A549 (cell line): Measurements from ENCODE around the gene SUN2. TPM values are rescaled to one million over a fixed set of nuclear protein-coding genes. Genes with fewer than 3 reads are reported as not detected.

Experiments
- ATAC-seq, 2 experiments: fragments of 200-7000 bp in 1 of 2; fragments of >200 bp in 1 of 2; cut with Nextera tagmentation in 1 of 2; cut with Tn5 transposase in 1 of 2; 3 replicates each; pipeline versions ENCODE4 v1.8.0 to v1.9.1; 2018 to 2020; ENCODE audit warnings: mild to moderate bottlenecking in 1 of 2, moderate library complexity in 1 of 2
- CTCF ChIA-PET: fragments of 300-600 bp; sonication (Branson Sonifier 250); formaldehyde crosslinking; extraction: SDS; loops from one replicate; lab custom pipeline; 2021; ENCODE audit warnings: antibody characterized with exemption, inconsistent platforms; lab: Yijun Ruan, JAX
- POLR2A ChIA-PET: fragments of 350-600 bp; formaldehyde crosslinking; extraction: SDS; loops from one replicate; lab custom pipeline; 2021; ENCODE audit warnings: antibody characterized with exemption, inconsistent platforms; lab: Yijun Ruan, JAX
- DNase-seq, 2 experiments: peaks; one replicate each; pipeline versions ENCODE4 v3.0.0 to v3.0.0-alpha.2; 2011 to 2016; ENCODE audit warnings: low read depth in 1 of 2, low spot score in 1 of 2
- FAIRE-seq: peaks from 2 replicates; lab custom pipeline; 2011; peaks lifted over from hg19 to GRCh38; lab: Jason Lieb, UNC
- H3K27ac ChIP-seq, 2 experiments: fragments of >200 bp; sonication (Bioruptor Twin); formaldehyde crosslinking; 3 replicates each; pipeline ENCODE4 v1.5.1; 2016 to 2017
- H3K4me1 ChIP-seq: fragments of >200 bp; sonication (Bioruptor Twin); formaldehyde crosslinking; 3 replicates; pipeline ENCODE4 v1.6.1; 2016
- H3K4me2 ChIP-seq: fragments of >200 bp; sonication (Bioruptor Twin); formaldehyde crosslinking; 3 replicates; pipeline ENCODE4 v1.6.1; 2016
- H3K4me3 ChIP-seq: fragments of >200 bp; sonication (Bioruptor Twin); formaldehyde crosslinking; 3 replicates; pipeline ENCODE4 v1.5.1; 2016
- H3K9me3 ChIP-seq: fragments of >200 bp; sonication (Bioruptor Twin); formaldehyde crosslinking; 3 replicates; pipeline ENCODE4 v1.6.1; 2016
- BCL3 ChIP-seq: fragments of >200 bp; sonication (Bioruptor Twin); formaldehyde crosslinking; IDR thresholded peaks from 3 replicates; pipeline ENCODE4 v1.6.1; 2016
- CHD2 ChIP-seq: fragments of 150-350 bp; IDR thresholded peaks from 2 replicates; pipeline ENCODE4 v1.6.1; 2014; ENCODE audit warnings: low read length; ENCODE audit not compliant: partially characterized antibody
- ESRRA ChIP-seq: fragments of 150-350 bp; IDR thresholded peaks from 2 replicates; pipeline ENCODE4 v1.6.1; 2014; ENCODE audit warnings: mild to moderate bottlenecking, low read length, borderline replicate concordance
- FOXS1 ChIP-seq: fragments of 250-450 bp; sonication (Bioruptor Pico); IDR thresholded peaks from 2 replicates; pipeline ENCODE4 v1.5.0; 2020; ENCODE audit warnings: mild to moderate bottlenecking, moderate library complexity
- GATA3 ChIP-seq: IDR thresholded peaks from 2 replicates; pipeline ENCODE4 v1.6.1; 2012; ENCODE audit warnings: borderline replicate concordance
- MAFK ChIP-seq: fragments of 450-650 bp; IDR thresholded peaks from 2 replicates; pipeline ENCODE4 v1.6.1; 2014; ENCODE audit not compliant: partially characterized antibody
- MAZ ChIP-seq: fragments of 150-350 bp; IDR thresholded peaks from 2 replicates; pipeline ENCODE4 v1.6.1; 2014; ENCODE audit warnings: antibody characterized with exemption, low read depth, low read length, borderline replicate concordance
- NFE2L2 ChIP-seq: fragments of 150-350 bp; conservative IDR thresholded peaks from 2 replicates; pipeline ENCODE4 v1.6.1; 2014; ENCODE audit warnings: low read length
- NPAS2 ChIP-seq: fragments of 250-450 bp; sonication (Bioruptor Pico); IDR thresholded peaks from 2 replicates; pipeline ENCODE4 v1.8.0; 2022; ENCODE audit warnings: mild to moderate bottlenecking, moderate library complexity, borderline replicate concordance
- RFX5 ChIP-seq: fragments of 450-650 bp; IDR thresholded peaks from 2 replicates; pipeline ENCODE4 v1.7.1; 2014; ENCODE audit warnings: antibody characterized with exemption, mild to moderate bottlenecking, moderate library complexity
- TFCP2L1 ChIP-seq: fragments of 250-450 bp; sonication (Bioruptor Pico); IDR thresholded peaks from 2 replicates; pipeline ENCODE4 v1.5.0; 2021; ENCODE audit warnings: mild to moderate bottlenecking
- ZC3H11A ChIP-seq: fragments of 450-650 bp; IDR thresholded peaks from 2 replicates; pipeline ENCODE4 v1.6.1; 2014; ENCODE audit warnings: antibody characterized with exemption, mild to moderate bottlenecking
- ZNF302 ChIP-seq: fragments of 250-450 bp; sonication (Bioruptor Pico); IDR thresholded peaks from 2 replicates; pipeline ENCODE4 v1.9.0; 2021; ENCODE audit warnings: inconsistent platforms, mild to moderate bottlenecking, moderate library complexity
- WGBS: methylation state at CpG from one replicate; pipeline ENCODE4 v1.1.6; 2017; ENCODE audit errors: missing lambda C conversion rate; 5-methylcytosine and 5-hydroxymethylcytosine counted together
- polyA plus RNA-seq, 4 experiments: library from polyadenylated mRNA; depleted of rRNA in 3 of 4; stranded (reverse); fragments of >200 nt; fragmentation: RNase III in 1 of 4; extraction: RNeasy Plus Mini Kit Qiagen cat#74134 plus additional on column Dnase treatment in 1 of 4; gene quantifications; 2 replicates in 3 of 4; 3 replicates in 1 of 4; pipeline ENCODE4 v1.2.3, GENCODE V29; 2011 to 2017
- small RNA-seq, 6 experiments: library from RNA; depleted of rRNA; stranded (forward); fragments of <200 nt; gene quantifications; one replicate each; pipeline ENCODE3, GENCODE V24; 2012
- TF ChIP-seq, protein P1 (sequence below): fragments of 200-600 bp; sonication (generic); IDR thresholded peaks from 2 replicates; pipeline ENCODE4 v1.6.1; 2016; ENCODE audit warnings: antibody characterized with exemption, mild to moderate bottlenecking, moderate library complexity

SUN2 gene
- polyA plus RNA-seq, 2 of the 4 experiments (the other 2 are of a cell fraction), result 12.6 to 24.0 TPM

GRCh38 chr22:38685761-38686160 is 70.0 kb downstream of the SUN2 start:
- no peak for FAIRE-seq

DNA sequence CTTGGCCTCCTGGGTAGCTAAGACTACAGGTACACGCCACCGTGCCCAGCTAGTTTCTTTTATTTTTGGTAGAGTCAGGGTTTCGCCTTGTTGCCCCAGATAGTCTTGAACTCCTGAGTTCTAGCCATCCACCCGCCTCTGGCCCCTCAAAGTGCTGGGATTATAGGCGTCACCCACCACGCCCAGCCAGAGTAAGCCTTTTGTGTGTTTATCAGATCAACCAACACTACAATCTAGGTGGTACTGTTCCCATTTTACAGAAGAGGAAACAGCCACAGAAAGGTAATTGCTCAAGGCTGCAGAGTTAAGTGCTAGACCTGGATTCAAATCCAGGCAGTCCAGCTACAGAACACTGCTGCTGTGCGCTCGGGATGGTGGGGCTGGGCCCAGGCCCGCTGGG is 70.9 kb downstream of the SUN2 start:
- H3K4me3 ChIP-seq, result no peak overlapping the region
- ATAC-seq (no peak), FAIRE-seq (no peak), DNase-seq (no peak)
- H3K4me2 ChIP-seq, result no peak overlapping the region
- no peak overlapping the region for H3K27ac ChIP-seq
- no peaks in the 10 kb centered on the region for H3K4me1 ChIP-seq
- H3K9me3 ChIP-seq, result peaks cover 8% of the 10 kb centered on the region
- no peak for TF ChIP-seq GATA3
- no peak for TF ChIP-seq FOXS1 (CRISPR knock-in tag)
- TF ChIP-seq ESRRA, result no peak
- ChIA-PET POLR2A (no interaction called here), CTCF (interaction anchor here (0.7 to 1.3 kb wide), 2 partner anchors 10 to 32 kb away, joined by 3 read pairs; no protein-coding TSS in a partner anchor)
- WGBS, result 94% methylated on average over 9 of the region's 9 CpGs

More at GRCh38 chr22:38685761-38686160, 70.0 kb downstream of the SUN2 start:
- WGBS, result 100% methylated on average over 1 of the region's 1 CpG
- H3K27ac ChIP-seq, result no peak overlapping the region
- POLR2A ChIA-PET, result interaction anchor here (1.0 kb wide), 1 partner anchor 12 kb away, joined by 3 read pairs; no protein-coding TSS in a partner anchor
- H3K9me3 ChIP-seq, result peaks cover 8% of the 10 kb centered on the region
- H3K4me3 ChIP-seq, result no peak overlapping the region
- TF ChIP-seq BCL3, result no peak
- TF ChIP-seq NFE2L2, result no peak
- no peak for TF ChIP-seq ZC3H11A
- TF ChIP-seq MAFK, result no peak
- TF ChIP-seq ZNF302 (CRISPR knock-in tag), result no peak
- no peak for TF ChIP-seq TFCP2L1
- TF ChIP-seq RFX5, result no peak
- TF ChIP-seq, protein P1, sequence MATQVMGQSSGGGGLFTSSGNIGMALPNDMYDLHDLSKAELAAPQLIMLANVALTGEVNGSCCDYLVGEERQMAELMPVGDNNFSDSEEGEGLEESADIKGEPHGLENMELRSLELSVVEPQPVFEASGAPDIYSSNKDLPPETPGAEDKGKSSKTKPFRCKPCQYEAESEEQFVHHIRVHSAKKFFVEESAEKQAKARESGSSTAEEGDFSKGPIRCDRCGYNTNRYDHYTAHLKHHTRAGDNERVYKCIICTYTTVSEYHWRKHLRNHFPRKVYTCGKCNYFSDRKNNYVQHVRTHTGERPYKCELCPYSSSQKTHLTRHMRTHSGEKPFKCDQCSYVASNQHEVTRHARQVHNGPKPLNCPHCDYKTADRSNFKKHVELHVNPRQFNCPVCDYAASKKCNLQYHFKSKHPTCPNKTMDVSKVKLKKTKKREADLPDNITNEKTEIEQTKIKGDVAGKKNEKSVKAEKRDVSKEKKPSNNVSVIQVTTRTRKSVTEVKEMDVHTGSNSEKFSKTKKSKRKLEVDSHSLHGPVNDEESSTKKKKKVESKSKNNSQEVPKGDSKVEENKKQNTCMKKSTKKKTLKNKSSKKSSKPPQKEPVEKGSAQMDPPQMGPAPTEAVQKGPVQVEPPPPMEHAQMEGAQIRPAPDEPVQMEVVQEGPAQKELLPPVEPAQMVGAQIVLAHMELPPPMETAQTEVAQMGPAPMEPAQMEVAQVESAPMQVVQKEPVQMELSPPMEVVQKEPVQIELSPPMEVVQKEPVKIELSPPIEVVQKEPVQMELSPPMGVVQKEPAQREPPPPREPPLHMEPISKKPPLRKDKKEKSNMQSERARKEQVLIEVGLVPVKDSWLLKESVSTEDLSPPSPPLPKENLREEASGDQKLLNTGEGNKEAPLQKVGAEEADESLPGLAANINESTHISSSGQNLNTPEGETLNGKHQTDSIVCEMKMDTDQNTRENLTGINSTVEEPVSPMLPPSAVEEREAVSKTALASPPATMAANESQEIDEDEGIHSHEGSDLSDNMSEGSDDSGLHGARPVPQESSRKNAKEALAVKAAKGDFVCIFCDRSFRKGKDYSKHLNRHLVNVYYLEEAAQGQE, result no peak
- no peak for TF ChIP-seq NPAS2
- TF ChIP-seq MAZ, result no peak
- TF ChIP-seq CHD2, result no peak
- DNase-seq, result no peak
- no peaks in the 10 kb centered on the region for H3K4me1 ChIP-seq
- ATAC-seq, result no peak
- CTCF ChIA-PET, result interaction anchor here (1.3 kb wide), 1 partner anchor 83 kb away, joined by 4 read pairs; no protein-coding TSS in a partner anchor
- no peak overlapping the region for H3K4me2 ChIP-seq

Small RNAs within 50 kb of the gene (small RNA-seq; reads per million reads assigned to genes)
- 0 to 0.26 (median 0) reads per million in 6 experiments for gene AL021707.8

Other genes with a start within 250 kb of the SUN2 start
- 266 and 292 TPM in 2 replicates for gene DDX17, start 249.7 kb downstream of the SUN2 start, polyA plus RNA-seq (2011; rRNA removed)
- gene DDX17, start 249.7 kb downstream of the SUN2 start, polyA plus RNA-seq (2017; fragmentation: RNase III; extraction: RNeasy Plus Mini Kit Qiagen cat#74134 plus additional on column Dnase treatment), result 117 to 120 TPM (median 117 TPM) in 3 replicates
- 3.4 and 5.7 TPM in 2 replicates for gene DMC1, start 185.8 kb downstream of the SUN2 start, polyA plus RNA-seq (2011; rRNA removed)
- gene DMC1, start 185.8 kb downstream of the SUN2 start, polyA plus RNA-seq (2017; fragmentation: RNase III; extraction: RNeasy Plus Mini Kit Qiagen cat#74134 plus additional on column Dnase treatment), result 6.1 to 6.9 TPM (median 6.4 TPM) in 3 replicates
- 3.5 and 4.0 TPM in 2 replicates for gene FAM227A, start 99.6 kb downstream of the SUN2 start, polyA plus RNA-seq (2011; rRNA removed)
- gene FAM227A, start 99.6 kb downstream of the SUN2 start, polyA plus RNA-seq (2017; fragmentation: RNase III; extraction: RNeasy Plus Mini Kit Qiagen cat#74134 plus additional on column Dnase treatment), result 1.4 to 1.7 TPM (median 1.4 TPM) in 3 replicates
- gene CBY1, start 99.4 kb downstream of the SUN2 start, polyA plus RNA-seq (2011; rRNA removed), result 18.9 and 20.8 TPM in 2 replicates
- 17.5 to 19.4 TPM (median 18.6 TPM) in 3 replicates for gene CBY1, start 99.4 kb downstream of the SUN2 start, polyA plus RNA-seq (2017; fragmentation: RNase III; extraction: RNeasy Plus Mini Kit Qiagen cat#74134 plus additional on column Dnase treatment)
- 53.6 and 63.2 TPM in 2 replicates for gene TOMM22, start 74.0 kb downstream of the SUN2 start, polyA plus RNA-seq (2011; rRNA removed)
- gene TOMM22, start 74.0 kb downstream of the SUN2 start, polyA plus RNA-seq (2017; fragmentation: RNase III; extraction: RNeasy Plus Mini Kit Qiagen cat#74134 plus additional on column Dnase treatment), result 68.4 to 69.8 TPM (median 69.2 TPM) in 3 replicates
- 37.5 and 40.9 TPM in 2 replicates for gene JOSD1, start 55.1 kb downstream of the SUN2 start, polyA plus RNA-seq (2011; rRNA removed)
- 28.5 to 30.9 TPM (median 29.7 TPM) in 3 replicates for gene JOSD1, start 55.1 kb downstream of the SUN2 start, polyA plus RNA-seq (2017; fragmentation: RNase III; extraction: RNeasy Plus Mini Kit Qiagen cat#74134 plus additional on column Dnase treatment)
- gene GTPBP1, start 50.1 kb downstream of the SUN2 start, polyA plus RNA-seq (2011; rRNA removed), result 10.7 and 15.1 TPM in 2 replicates
- 7.1 to 9.0 TPM (median 8.8 TPM) in 3 replicates for gene GTPBP1, start 50.1 kb downstream of the SUN2 start, polyA plus RNA-seq (2017; fragmentation: RNase III; extraction: RNeasy Plus Mini Kit Qiagen cat#74134 plus additional on column Dnase treatment)
- 9.8 and 9.9 TPM in 2 replicates for gene DNAL4, start 38.1 kb upstream of the SUN2 start, polyA plus RNA-seq (2011; rRNA removed)
- gene DNAL4, start 38.1 kb upstream of the SUN2 start, polyA plus RNA-seq (2017; fragmentation: RNase III; extraction: RNeasy Plus Mini Kit Qiagen cat#74134 plus additional on column Dnase treatment), result 7.0 to 7.7 TPM (median 7.6 TPM) in 3 replicates
- 3.3 and 6.6 TPM in 2 replicates for gene NPTXR, start 88.0 kb upstream of the SUN2 start, polyA plus RNA-seq (2011; rRNA removed)
- gene NPTXR, start 88.0 kb upstream of the SUN2 start, polyA plus RNA-seq (2017; fragmentation: RNase III; extraction: RNeasy Plus Mini Kit Qiagen cat#74134 plus additional on column Dnase treatment), result 9.7 to 15.3 TPM (median 14.8 TPM) in 3 replicates
- 9.8 and 10.4 TPM in 2 replicates for gene CBX6, start 116.2 kb upstream of the SUN2 start, polyA plus RNA-seq (2011; rRNA removed)
- 22.1 to 24.0 TPM (median 22.4 TPM) in 3 replicates for gene CBX6, start 116.2 kb upstream of the SUN2 start, polyA plus RNA-seq (2017; fragmentation: RNase III; extraction: RNeasy Plus Mini Kit Qiagen cat#74134 plus additional on column Dnase treatment)
- not detected in 2 replicates for gene APOBEC3A, start 201.6 kb upstream of the SUN2 start, polyA plus RNA-seq (2011; rRNA removed)
- gene APOBEC3A, start 201.6 kb upstream of the SUN2 start, polyA plus RNA-seq (2017; fragmentation: RNase III; extraction: RNeasy Plus Mini Kit Qiagen cat#74134 plus additional on column Dnase treatment), result not detected in 3 replicates
- gene APOBEC3B, start 226.3 kb upstream of the SUN2 start, polyA plus RNA-seq (2011; rRNA removed), result 14.7 and 16.7 TPM in 2 replicates
- gene APOBEC3B, start 226.3 kb upstream of the SUN2 start, polyA plus RNA-seq (2017; fragmentation: RNase III; extraction: RNeasy Plus Mini Kit Qiagen cat#74134 plus additional on column Dnase treatment), result 17.9 to 19.6 TPM (median 19.1 TPM) in 3 replicates